K562 (cell line): ENCODE results near the gene OR2D2. TPM values are rescaled to one million over a fixed set of nuclear protein-coding genes. Genes with fewer than 3 reads are reported as not detected.
A peak's percentile ranks its signal among the peaks of the same experiment; 100 is the strongest.

Source experiments
- CBFA2T3 ChIP-seq: fragments of 450-650 bp; IDR thresholded peaks from 2 replicates; pipeline ENCODE4 v1.6.1; 2017
- CREB3L1 ChIP-seq: fragments of 450-650 bp; IDR thresholded peaks from 2 replicates; pipeline ENCODE4 v1.6.1; 2014; ENCODE audit warnings: low read depth, mild to moderate bottlenecking, moderate library complexity, borderline replicate concordance
- CXXC5 ChIP-seq: fragments of 250-450 bp; sonication (Bioruptor Pico); IDR thresholded peaks from 2 replicates; pipeline ENCODE4 v1.8.0; 2022; ENCODE audit warnings: inconsistent platforms, mild to moderate bottlenecking, moderate library complexity
- ELK1 ChIP-seq: sonication (generic); formaldehyde crosslinking; IDR thresholded peaks from 2 replicates; pipeline ENCODE4 v1.8.1; 2022; ENCODE audit warnings: missing genetic modification reagents
- KDM1A ChIP-seq, 2 experiments: fragments of 450-650 bp; IDR thresholded peaks; 2 replicates each; pipeline ENCODE4 v1.6.1; 2016; ENCODE audit warnings: mild to moderate bottlenecking in 2 of 2
- LCOR ChIP-seq: sonication (generic); formaldehyde crosslinking; IDR thresholded peaks from 2 replicates; pipeline ENCODE4 v1.8.0; 2022; ENCODE audit warnings: mild to moderate bottlenecking, missing genetic modification reagents
- LEF1 ChIP-seq: fragments of 450-650 bp; IDR thresholded peaks from 2 replicates; pipeline ENCODE4 v1.6.1; 2016; ENCODE audit warnings: mild to moderate bottlenecking
- NCOR1 ChIP-seq: fragments of 450-650 bp; IDR thresholded peaks from 2 replicates; pipeline ENCODE4 v1.6.1; 2016; ENCODE audit warnings: mild to moderate bottlenecking, moderate library complexity
- NFXL1 ChIP-seq: fragments of 450-650 bp; formaldehyde crosslinking; IDR thresholded peaks from 2 replicates; pipeline ENCODE4 v1.4.0; 2021; ENCODE audit warnings: mild to moderate bottlenecking
- NR3C1 ChIP-seq: sonication (generic); formaldehyde crosslinking; IDR thresholded peaks from 2 replicates; pipeline ENCODE4 v1.8.1; 2022; ENCODE audit warnings: missing genetic modification reagents
- PHF20 ChIP-seq: fragments of 450-650 bp; IDR thresholded peaks from 2 replicates; pipeline ENCODE4 v1.6.1; 2018; ENCODE audit not compliant: partially characterized antibody
- RFX5 ChIP-seq: IDR thresholded peaks from 2 replicates; pipeline ENCODE4 v1.6.1; 2011; ENCODE audit warnings: low read depth, mild to moderate bottlenecking, improper control_type of control experiment, low read length
- SETDB1 ChIP-seq: IDR thresholded peaks from one replicate; pipeline ENCODE4 v1.6.1; 2012; ENCODE audit warnings: low read length, control low read depth, inconsistent platforms
- SRSF3 ChIP-seq: fragments of 200-400 bp; formaldehyde crosslinking; IDR thresholded peaks from 2 replicates; pipeline ENCODE4 v1.6.1; 2016; ENCODE audit warnings: mild to moderate bottlenecking, low read length, moderate library complexity; ENCODE audit not compliant: insufficient read depth
- XRCC5 ChIP-seq: fragments of 200-400 bp; formaldehyde crosslinking; IDR thresholded peaks from 2 replicates; pipeline ENCODE4 v1.6.1; 2017; ENCODE audit warnings: low read depth, mild to moderate bottlenecking, low read length
- YY1 ChIP-seq, 3 experiments: IDR thresholded peaks; 2 replicates each; pipeline ENCODE4 v1.6.1; 2011; ENCODE audit warnings: low read length in 2 of 3, mild to moderate bottlenecking in 2 of 3, moderate library complexity in 2 of 3, borderline replicate concordance in 1 of 3, control low read depth in 1 of 3, low read depth in 1 of 3; ENCODE audit not compliant: insufficient read depth in 3 of 3, insufficient replicate concordance in 2 of 3, control insufficient read depth in 1 of 3, insufficient read length in 1 of 3; ENCODE audit errors: extremely low read depth in 1 of 3
- ZBTB11 ChIP-seq, 3 experiments: fragments of 200-800 bp in 1 of 3; fragments of 250-450 bp in 1 of 3; fragments of 450-650 bp in 1 of 3; sonication (Bioruptor Pico) in 1 of 3; sonication (Bioruptor generic) in 1 of 3; formaldehyde crosslinking in 1 of 3; IDR thresholded peaks; 2 replicates each; pipeline versions ENCODE4 v1.6.1 to v1.8.0; 2016 to 2022; ENCODE audit warnings: mild to moderate bottlenecking in 2 of 3, missing genetic modification characterization in 2 of 3, missing compliant biosample characterization in 1 of 3, moderate library complexity in 1 of 3
- ZFPM2 ChIP-seq: fragments of 250-450 bp; sonication (Bioruptor Pico); IDR thresholded peaks from 2 replicates; pipeline ENCODE4 v1.5.1; 2022; ENCODE audit warnings: mild to moderate bottlenecking
- ZNF184 ChIP-seq: sonication (generic); formaldehyde crosslinking; IDR thresholded peaks from 2 replicates; pipeline ENCODE4 v1.5.0; 2020; ENCODE audit warnings: missing genetic modification reagents
- ZNF778 ChIP-seq: fragments of 450-650 bp; formaldehyde crosslinking; IDR thresholded peaks from 2 replicates; pipeline ENCODE4 v1.4.0; 2020; ENCODE audit warnings: mild to moderate bottlenecking, moderate library complexity
- ZSCAN29 ChIP-seq: fragments of 450-650 bp; IDR thresholded peaks from 2 replicates; pipeline ENCODE4 v1.6.1; 2017
- polyA plus RNA-seq, 8 experiments: library from polyadenylated mRNA; depleted of rRNA in 4 of 8; stranded (reverse) in 5 of 8; unstranded in 3 of 8; fragments of >200 nt; fragmentation: Nextera tagmentation in 2 of 8; fragmentation: Illumina TruSeq in 1 of 8; extraction: Ambion mirVana in 2 of 8; extraction: Trizol in 1 of 8; gene quantifications; 2 replicates each; pipeline versions ENCODE4 v1.2.1 to v1.2.3, GENCODE V29; 2011 to 2014; ENCODE audit warnings: inconsistent platforms in 1 of 8, missing spikeins in 1 of 8
- total RNA-seq, 7 experiments: library from RNA; depleted of rRNA in 6 of 7; stranded (reverse); fragments of >200 nt in 6 of 7; fragmentation: Illumina TruSeq in 2 of 7; extraction: Trizol in 2 of 7; gene quantifications; 2 replicates each; pipeline versions ENCODE4 v1.2.1 to v1.2.3, GENCODE V29; 2011 to 2021; ENCODE audit warnings: low replicate concordance in 1 of 7
- TF ChIP-seq, protein P1 (sequence below): fragments of 200-800 bp; sonication (Bioruptor generic); IDR thresholded peaks from 2 replicates; pipeline ENCODE4 v1.6.1; 2017; ENCODE audit warnings: missing genetic modification characterization, missing compliant biosample characterization

The OR2D2 gene
- total and polyA plus RNA-seq, 9 of the 15 experiments (the other 6 are each of a cell fraction or from before 2014, with no cell fraction given) = 0.10 to 1.0 (median 0.57) TPM; not detected in 2

GRCh38 chr11:6925636-6926207 lies 33.4 kb upstream of the OR2D2 start (continued):
- TF ChIP-seq, protein P1, sequence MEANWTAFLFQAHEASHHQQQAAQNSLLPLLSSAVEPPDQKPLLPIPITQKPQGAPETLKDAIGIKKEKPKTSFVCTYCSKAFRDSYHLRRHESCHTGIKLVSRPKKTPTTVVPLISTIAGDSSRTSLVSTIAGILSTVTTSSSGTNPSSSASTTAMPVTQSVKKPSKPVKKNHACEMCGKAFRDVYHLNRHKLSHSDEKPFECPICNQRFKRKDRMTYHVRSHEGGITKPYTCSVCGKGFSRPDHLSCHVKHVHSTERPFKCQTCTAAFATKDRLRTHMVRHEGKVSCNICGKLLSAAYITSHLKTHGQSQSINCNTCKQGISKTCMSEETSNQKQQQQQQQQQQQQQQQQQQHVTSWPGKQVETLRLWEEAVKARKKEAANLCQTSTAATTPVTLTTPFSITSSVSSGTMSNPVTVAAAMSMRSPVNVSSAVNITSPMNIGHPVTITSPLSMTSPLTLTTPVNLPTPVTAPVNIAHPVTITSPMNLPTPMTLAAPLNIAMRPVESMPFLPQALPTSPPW (CRISPR knock-in tag) = no peak
- TF ChIP-seq ZBTB11 (CRISPR knock-in tag; IDR thresholded peaks at IDR 0.05) (no peak), LEF1 (0 out of 2 replicates have a peak, but pooled peaks have one; percentile 8), NR3C1 (CRISPR knock-in tag) (no peak), ZFPM2 (CRISPR knock-in tag) (no peak), NCOR1 (no peak), RFX5 (no peak), KDM1A (IDR thresholded peaks at IDR 0.05) (peak in 1 of 2 experiments; percentile 40; a peak in 1 of 4 replicates), CXXC5 (no peak), ZNF778 (CRISPR knock-in tag) (no peak), ELK1 (CRISPR knock-in tag) (no peak), SETDB1 (no peak), CREB3L1 (no peak), PHF20 (peak; percentile 11), ZSCAN29 (no peak), YY1 (IDR thresholded peaks at IDR 0.05; ENCODE audit: borderline replicate concordance in 1 of 3, control insufficient read depth in 1 of 3, extremely low read depth in 1 of 3, insufficient read depth in 3 of 3, insufficient read length in 1 of 3, insufficient replicate concordance in 2 of 3, low read depth in 1 of 3, low read length in 2 of 3) (no peak), XRCC5 (no peak), LCOR (CRISPR knock-in tag) (no peak; the same call in 1 of the 2 replicates), NFXL1 (CRISPR knock-in tag) (no peak), SRSF3 (no peak), ZNF184 (CRISPR knock-in tag) (no peak), CBFA2T3 (no peak)
